ENCODE results near the gene SEMA7A.
"Not testable (repeated sequence)": the region's sequence is repeated elsewhere in the genome, so short reads cannot be mapped to it uniquely, and the experiment has no call there.

The SEMA7A gene

DNA sequence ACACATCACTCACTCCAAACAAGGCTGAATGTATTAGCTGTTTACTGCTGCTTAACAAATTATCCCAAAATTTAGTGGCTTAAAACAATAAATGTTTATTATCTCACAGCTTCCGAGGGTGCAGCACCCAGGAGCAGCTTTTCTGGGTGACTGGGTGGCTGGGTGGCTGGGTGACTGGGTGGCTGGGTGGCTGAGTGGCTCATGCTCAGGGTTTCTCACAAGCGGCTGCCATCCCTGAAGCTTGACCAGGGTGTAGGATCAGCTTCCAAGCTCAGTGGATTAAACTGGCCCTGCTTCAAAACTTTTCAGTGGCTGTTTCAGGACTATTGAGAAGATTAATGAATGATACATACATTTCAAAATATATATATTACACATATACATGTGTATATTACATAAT lies 64.0 kb downstream of the SEMA7A start:
- peaks cover 9% of the 10 kb centered on the region for H3K27me3 ChIP-seq (ENCODE audit: control insufficient read depth, insufficient read depth, low read length)
- no peaks in the 10 kb centered on the region for H3K36me3 ChIP-seq (ENCODE audit: control insufficient read depth, insufficient read depth, low read length)
- H3K9ac ChIP-seq (ENCODE audit: low read length): no peak overlapping the region
- H3K4me3 ChIP-seq (ENCODE audit: low read length): no peak overlapping the region
- peaks cover 3% of the 10 kb centered on the region for H3K4me1 ChIP-seq (ENCODE audit: control insufficient read depth, insufficient read depth, low read length)
- no peak overlapping the region for H3K27ac ChIP-seq (ENCODE audit: low read depth, low read length)

DNA sequence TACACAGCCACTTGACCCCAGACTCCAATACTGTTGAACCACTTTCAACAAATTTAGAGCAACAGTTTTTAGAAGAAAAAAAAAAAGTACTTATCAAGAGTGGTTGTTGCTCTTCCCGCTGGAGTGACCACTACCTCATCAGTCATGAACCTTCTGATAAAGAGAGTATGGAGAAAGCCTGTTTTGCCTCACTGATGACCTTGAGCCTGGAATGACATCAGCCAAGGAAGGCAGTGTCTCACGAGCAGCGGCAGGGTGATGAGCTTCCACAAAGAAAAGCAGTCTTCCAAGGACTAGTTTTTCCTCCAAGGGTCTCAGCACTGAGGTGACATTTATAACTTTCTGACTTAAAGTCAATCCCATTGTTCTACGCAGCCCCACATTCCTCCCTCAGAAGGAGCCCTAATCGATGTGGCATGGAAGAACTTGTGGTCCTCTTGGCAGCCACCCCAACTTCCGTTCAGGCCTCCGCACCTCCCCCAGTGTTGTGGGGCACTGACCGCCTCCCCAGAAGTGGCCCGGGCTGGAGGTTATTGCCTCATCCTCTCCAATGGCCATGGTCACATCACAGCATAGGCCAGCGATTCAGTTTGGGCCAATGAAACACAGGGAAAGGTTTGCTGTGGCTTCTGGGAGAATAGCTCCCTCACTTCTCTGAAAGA lies 64.5 kb downstream of the SEMA7A start:
- H3K4me1 ChIP-seq (ENCODE audit: control insufficient read depth, insufficient read depth, low read length): no peaks in the 10 kb centered on the region
- H3K9ac ChIP-seq (ENCODE audit: low read length): no peak overlapping the region
- H3K4me3 ChIP-seq (ENCODE audit: low read length): no peak overlapping the region
- peaks cover 9% of the 10 kb centered on the region for H3K27me3 ChIP-seq (ENCODE audit: control insufficient read depth, insufficient read depth, low read length)
- H3K36me3 ChIP-seq (ENCODE audit: control insufficient read depth, insufficient read depth, low read length): no peaks in the 10 kb centered on the region
- H3K27ac ChIP-seq (ENCODE audit: low read depth, low read length): no peak overlapping the region

DNA sequence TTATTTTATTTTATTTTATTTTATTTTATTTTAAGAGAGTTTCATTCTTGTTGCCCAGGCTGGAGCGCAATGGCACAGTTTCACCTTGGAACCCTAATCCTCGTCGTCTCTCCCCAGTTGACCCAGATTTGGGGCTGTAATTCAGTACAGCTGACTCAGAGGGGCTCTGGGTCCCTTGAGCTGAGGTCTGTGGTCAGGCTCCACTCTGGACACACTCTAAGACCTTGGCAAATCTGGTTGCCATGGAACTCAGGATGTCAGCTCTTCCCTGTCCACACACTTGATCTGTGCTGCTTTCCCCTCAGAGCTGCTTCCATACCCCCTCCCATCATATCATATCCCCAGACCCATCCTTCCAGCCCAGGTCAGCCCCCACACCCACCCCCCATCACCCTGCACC lies 65.6 kb downstream of the SEMA7A start:
- Histone ChIP-seq H3K9ac (ENCODE audit: low read length) (no peak overlapping the region), H3K27me3 (ENCODE audit: control insufficient read depth, insufficient read depth, low read length) (peaks cover 9% of the 10 kb centered on the region), H3K27ac (ENCODE audit: low read depth, low read length) (no peak overlapping the region), H3K4me3 (ENCODE audit: low read length) (no peak overlapping the region), H3K36me3 (ENCODE audit: control insufficient read depth, insufficient read depth, low read length) (no peaks in the 10 kb centered on the region), H3K4me1 (ENCODE audit: control insufficient read depth, insufficient read depth, low read length) (no peaks in the 10 kb centered on the region)

DNA sequence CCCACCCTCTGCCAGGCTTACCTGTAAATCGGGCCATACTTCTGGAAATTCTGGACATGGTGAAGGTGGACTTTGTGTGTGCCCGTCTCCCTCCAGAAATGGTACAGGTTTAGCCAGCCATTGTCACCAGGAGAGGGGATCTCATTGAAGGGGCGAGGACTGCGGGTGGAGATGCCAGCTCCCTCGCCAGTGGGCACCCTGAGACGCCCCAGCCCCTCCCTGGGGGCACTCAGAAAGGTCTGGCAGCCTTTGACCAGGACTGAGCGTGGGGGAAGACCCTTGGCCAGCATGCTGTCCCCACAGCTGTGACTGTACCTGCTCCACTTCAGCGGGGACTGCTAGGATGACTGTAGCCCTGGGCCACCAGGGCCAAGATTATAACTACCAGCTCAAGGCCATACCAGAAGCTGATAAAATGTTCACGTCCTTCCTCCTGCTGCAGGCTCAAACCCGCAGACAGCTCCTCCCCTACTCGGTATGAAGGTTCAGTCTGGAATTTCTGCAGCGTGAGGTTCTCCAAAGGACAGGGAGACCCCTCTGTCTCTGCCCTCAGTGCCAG lies 66.4 kb downstream of the SEMA7A start, which contains the start of gene CYP11A1:
TSS of gene CYP11A1 (minus strand) at position 351 of the 559 bp plus-strand sequence. CDS start at position 290, 61 bp downstream.
- Histone ChIP-seq H3K4me1 (ENCODE audit: control insufficient read depth, insufficient read depth, low read length) (no peaks in the 10 kb centered on the region), H3K36me3 (ENCODE audit: control insufficient read depth, insufficient read depth, low read length) (no peaks in the 10 kb centered on the region), H3K27me3 (ENCODE audit: control insufficient read depth, insufficient read depth, low read length) (peaks cover 9% of the 10 kb centered on the region), H3K4me3 (ENCODE audit: low read length) (no peak within 1 kb of the TSS), H3K9ac (ENCODE audit: low read length) (no peak within 1 kb of the TSS), H3K27ac (ENCODE audit: low read depth, low read length) (no peak within 1 kb of the TSS)

DNA sequence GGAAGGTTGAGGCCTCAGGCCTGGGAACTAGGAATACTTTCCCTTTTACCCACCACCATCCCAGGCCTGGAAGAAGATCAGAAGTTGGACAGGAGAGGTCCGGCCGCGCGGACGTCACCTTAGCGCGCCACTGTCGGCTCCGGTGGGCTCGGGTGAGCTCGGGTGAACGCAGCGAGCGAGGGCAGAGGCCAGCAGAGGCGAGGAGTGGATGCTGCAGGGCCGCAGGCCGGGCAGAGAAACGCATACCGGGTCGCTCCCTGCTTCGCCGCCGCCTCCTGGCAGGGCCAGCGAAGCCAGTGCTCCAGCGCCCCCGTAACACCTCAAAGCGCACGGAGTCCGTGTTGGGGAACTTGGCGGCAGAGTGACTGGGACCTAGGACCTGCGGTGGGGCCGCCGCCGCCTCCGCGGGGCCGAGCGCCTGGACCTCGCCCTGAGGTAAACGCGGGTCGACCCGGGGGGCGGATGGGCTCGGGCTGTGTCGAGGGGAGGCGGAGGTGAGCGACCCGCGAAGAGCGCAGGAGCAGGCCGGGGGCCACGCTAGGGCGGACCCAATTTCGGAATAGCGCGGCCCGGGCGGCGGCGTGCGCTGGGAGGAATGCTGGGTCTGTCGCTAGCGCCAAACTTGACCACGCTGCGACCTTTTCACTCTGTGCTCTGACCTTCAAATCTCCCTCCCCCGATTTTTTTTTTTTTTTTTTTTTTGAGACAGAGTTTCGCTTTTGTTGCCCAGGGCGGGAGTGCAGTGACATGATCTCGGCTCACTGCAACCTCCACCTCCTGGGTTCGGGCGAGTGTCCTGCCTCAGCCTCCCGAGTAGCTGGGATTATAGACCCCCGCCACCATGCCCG lies 67.9 kb downstream of the SEMA7A start:
- H3K9ac ChIP-seq (ENCODE audit: low read length): no peak overlapping the region

DNA sequence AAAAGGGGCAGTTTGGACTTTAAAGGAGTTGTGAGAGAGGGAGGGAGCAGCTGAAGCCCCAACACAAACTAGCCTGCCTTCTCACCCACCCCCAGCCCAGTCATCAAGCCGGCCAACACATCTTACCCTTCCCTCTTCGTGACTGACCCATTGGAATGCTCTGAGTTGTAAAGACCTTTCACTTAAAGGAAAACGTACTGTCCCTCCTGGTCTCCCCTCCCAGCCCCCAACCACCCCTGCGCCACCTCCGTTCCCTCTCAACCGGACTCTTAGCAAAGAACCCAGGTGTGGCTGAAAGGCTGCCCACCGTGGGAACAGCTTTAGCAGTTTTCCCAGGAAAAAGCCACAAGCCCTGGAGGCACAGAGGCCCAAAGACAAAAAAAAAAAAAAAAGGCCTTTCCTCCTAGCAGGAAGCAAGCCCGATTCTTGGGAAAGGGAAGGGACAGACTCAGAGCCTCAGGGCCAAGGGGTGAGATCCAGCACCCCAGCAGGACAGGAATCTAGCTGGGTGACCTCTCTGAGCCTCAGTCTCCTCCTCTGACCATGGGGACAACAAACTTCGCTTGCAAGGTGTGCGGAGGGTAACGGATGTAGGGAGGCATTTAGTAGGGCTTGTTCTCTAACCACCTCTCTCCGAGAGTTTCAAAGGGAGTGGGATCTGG lies 68.7 kb downstream of the SEMA7A start:
- no peaks in the 10 kb centered on the region for H3K36me3 ChIP-seq (ENCODE audit: control insufficient read depth, insufficient read depth, low read length)
- peak overlapping the region; percentile 67 for H3K4me3 ChIP-seq (ENCODE audit: low read length)
- no peak overlapping the region for H3K9ac ChIP-seq (ENCODE audit: low read length)
- no peak overlapping the region for H3K27ac ChIP-seq (ENCODE audit: low read depth, low read length)
- no peaks in the 10 kb centered on the region for H3K4me1 ChIP-seq (ENCODE audit: control insufficient read depth, insufficient read depth, low read length)
- peaks cover 9% of the 10 kb centered on the region for H3K27me3 ChIP-seq (ENCODE audit: control insufficient read depth, insufficient read depth, low read length)

More for the DNA sequence above, 67.9 kb downstream of the SEMA7A start:
- no peak overlapping the region for H3K27ac ChIP-seq (ENCODE audit: low read depth, low read length)
- H3K4me3 ChIP-seq (ENCODE audit: low read length): peak overlapping the region; percentile 67
- peaks cover 9% of the 10 kb centered on the region for H3K27me3 ChIP-seq (ENCODE audit: control insufficient read depth, insufficient read depth, low read length)
- no peaks in the 10 kb centered on the region for H3K4me1 ChIP-seq (ENCODE audit: control insufficient read depth, insufficient read depth, low read length)
- H3K36me3 ChIP-seq (ENCODE audit: control insufficient read depth, insufficient read depth, low read length): no peaks in the 10 kb centered on the region

DNA sequence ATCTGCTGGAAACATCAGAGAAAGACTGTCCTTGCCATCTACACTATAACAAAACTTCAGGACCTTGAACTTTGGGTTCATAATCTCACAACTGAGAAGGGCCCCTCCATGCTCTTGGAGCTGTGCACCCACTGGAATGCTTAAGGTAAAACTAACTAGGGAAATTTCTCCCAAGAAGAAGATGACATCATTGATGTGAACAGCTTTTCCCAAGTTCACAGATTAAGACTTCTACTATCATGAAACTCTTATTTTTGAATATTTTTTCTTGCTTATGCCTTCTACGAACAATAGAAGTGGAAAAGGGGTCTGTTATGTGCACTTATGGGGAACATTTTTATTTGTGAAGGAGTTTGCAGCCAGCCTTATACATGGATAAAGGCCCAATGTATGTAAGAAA lies 71.3 kb downstream of the SEMA7A start:
- no peak overlapping the region for H3K27ac ChIP-seq (ENCODE audit: low read depth, low read length)
- no peaks in the 10 kb centered on the region for H3K4me1 ChIP-seq (ENCODE audit: control insufficient read depth, insufficient read depth, low read length)
- no peak overlapping the region for H3K4me3 ChIP-seq (ENCODE audit: low read length)
- peaks cover 9% of the 10 kb centered on the region for H3K27me3 ChIP-seq (ENCODE audit: control insufficient read depth, insufficient read depth, low read length)
- no peak overlapping the region for H3K9ac ChIP-seq (ENCODE audit: low read length)
- no peaks in the 10 kb centered on the region for H3K36me3 ChIP-seq (ENCODE audit: control insufficient read depth, insufficient read depth, low read length)

DNA sequence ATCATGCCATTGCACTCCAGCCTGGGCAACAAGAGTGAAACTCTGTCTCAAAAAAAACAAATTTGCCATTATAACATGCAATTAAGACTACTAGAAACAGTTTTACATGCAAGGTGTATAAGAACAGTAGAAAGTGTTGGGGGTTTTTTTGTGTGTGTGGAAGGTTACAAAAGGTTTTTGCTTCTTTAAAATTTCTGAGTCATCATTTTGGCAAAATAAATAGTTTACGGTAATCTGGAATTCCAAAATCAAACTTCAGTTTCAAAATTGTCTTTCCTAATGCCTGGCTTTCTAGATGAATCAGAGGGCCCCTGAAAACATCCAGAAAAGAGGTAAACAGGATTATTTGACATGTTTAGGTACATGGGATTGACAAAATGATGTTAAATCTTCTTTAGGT lies 72.9 kb downstream of the SEMA7A start:
- not testable (repeated sequence) for H3K27ac ChIP-seq (ENCODE audit: low read depth, low read length); H3K4me1 ChIP-seq (ENCODE audit: control insufficient read depth, insufficient read depth, low read length); H3K27me3 ChIP-seq (ENCODE audit: control insufficient read depth, insufficient read depth, low read length); H3K9ac ChIP-seq (ENCODE audit: low read length); H3K36me3 ChIP-seq (ENCODE audit: control insufficient read depth, insufficient read depth, low read length); H3K4me3 ChIP-seq (ENCODE audit: low read length)

DNA sequence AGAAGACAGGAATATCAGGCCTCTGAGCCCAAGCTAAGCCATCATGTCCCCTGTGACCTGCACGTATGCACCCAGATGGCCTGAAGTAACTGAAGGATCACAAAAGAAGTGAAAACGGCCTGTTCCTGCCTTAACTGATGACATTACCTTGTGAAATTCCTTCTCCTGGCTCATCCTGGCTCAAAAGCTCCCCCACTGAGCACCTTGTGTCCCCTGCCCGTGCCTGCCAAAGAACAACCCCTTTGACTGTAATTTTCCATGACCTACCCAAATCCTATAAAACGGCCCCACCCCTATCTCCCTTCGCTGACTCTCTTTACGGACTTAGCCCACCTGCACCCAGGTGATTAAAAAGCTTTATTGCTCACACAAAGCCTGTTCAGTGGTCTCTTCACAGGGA lies 74.4 kb downstream of the SEMA7A start:
- H3K36me3 ChIP-seq (ENCODE audit: control insufficient read depth, insufficient read depth, low read length); H3K27me3 ChIP-seq (ENCODE audit: control insufficient read depth, insufficient read depth, low read length); H3K4me3 ChIP-seq (ENCODE audit: low read length); H3K9ac ChIP-seq (ENCODE audit: low read length); H3K27ac ChIP-seq (ENCODE audit: low read depth, low read length); H3K4me1 ChIP-seq (ENCODE audit: control insufficient read depth, insufficient read depth, low read length): not testable (repeated sequence)
